H1 (cell line): ENCODE data around the gene SLX9. TPM values are rescaled to one million over a fixed set of nuclear protein-coding genes. Genes with fewer than 3 reads are reported as not detected.
A peak's percentile ranks its signal among the peaks of the same experiment; 100 is the strongest.

Experiments used
- CTCF ChIA-PET: fragments of 300-600 bp; sonication (Branson Sonifier 250); formaldehyde crosslinking; loops from one replicate; lab custom pipeline; 2021; ENCODE audit not compliant: partially characterized antibody; lab: Charles Lee
- POLR2A ChIA-PET: fragments of 300-600 bp; sonication (Branson Sonifier 250); formaldehyde crosslinking; loops from one replicate; lab custom pipeline; 2021; ENCODE audit warnings: inconsistent platforms; ENCODE audit not compliant: partially characterized antibody; lab: Charles Lee
- DNase-seq, 2 experiments: peaks; one replicate each; pipeline versions ENCODE4 v3.0.0 to v3.0.0-alpha.2; 2010 to 2022; ENCODE audit warnings: low spot score in 2 of 2, low read depth in 1 of 2, mixed read lengths in 1 of 2
- FAIRE-seq: peaks from 2 replicates; lab custom pipeline; 2011; peaks lifted over from hg19 to GRCh38; lab: Jason Lieb, UNC
- H2AFZ ChIP-seq: 2 replicates; pipeline ENCODE4 v1.8.1; 2012; ENCODE audit warnings: low read length, inconsistent platforms
- H2AK5ac ChIP-seq: 2 replicates; pipeline ENCODE4 v1.6.1; 2013; ENCODE audit warnings: low read depth, low read length
- H2BK120ac ChIP-seq: replicated peaks from 2 replicates; pipeline ENCODE3; 2013; ENCODE audit warnings: low read depth, low read length, inconsistent platforms
- H2BK12ac ChIP-seq: 2 replicates; pipeline ENCODE4 v1.6.1; 2013; ENCODE audit warnings: low read depth, low read length
- H2BK15ac ChIP-seq: 2 replicates; pipeline ENCODE4 v1.6.1; 2013; ENCODE audit warnings: low read length
- H2BK20ac ChIP-seq: 2 replicates; pipeline ENCODE4 v1.6.1; 2013; ENCODE audit warnings: low read length
- H2BK5ac ChIP-seq: 2 replicates; pipeline ENCODE4 v1.6.1; 2013; ENCODE audit warnings: low read depth, low read length
- H3K14ac ChIP-seq: 2 replicates; pipeline ENCODE4 v1.6.1; 2013; ENCODE audit warnings: inconsistent platforms; ENCODE audit not compliant: insufficient read length
- H3K18ac ChIP-seq: 2 replicates; pipeline ENCODE4 v1.6.1; 2013; ENCODE audit warnings: low read length; ENCODE audit errors: extremely low read depth
- H3K23ac ChIP-seq: 2 replicates; pipeline ENCODE4 v1.6.1; 2013; ENCODE audit warnings: inconsistent platforms; ENCODE audit not compliant: insufficient read length
- H3K23me2 ChIP-seq: 2 replicates; pipeline ENCODE4 v1.6.1; 2013; ENCODE audit warnings: low read depth, low read length
- H3K27ac ChIP-seq: 2 replicates; pipeline ENCODE4 v1.6.1; 2011; ENCODE audit warnings: low read depth, low read length, inconsistent platforms
- H3K27me3 ChIP-seq, 4 experiments: replicated peaks in 1 of 4; 1 replicate in 1 of 4; 2 replicates in 3 of 4; pipeline versions ENCODE4 v1.6.1 to v1.8.1; 2011 to 2013; ENCODE audit warnings: low read length in 3 of 4, mild to moderate bottlenecking in 3 of 4, inconsistent platforms in 2 of 4, mixed read lengths in 2 of 4, moderate library complexity in 1 of 4; ENCODE audit not compliant: control insufficient read depth in 3 of 4, insufficient read depth in 3 of 4; ENCODE audit errors: extremely low read depth in 1 of 4
- H3K36me3 ChIP-seq, 4 experiments: 2 replicates each; pipeline versions ENCODE4 v1.6.1 to v1.8.1; 2011 to 2013; ENCODE audit warnings: mild to moderate bottlenecking in 4 of 4, low read length in 3 of 4, moderate library complexity in 2 of 4, control low read depth in 1 of 4, inconsistent platforms in 1 of 4; ENCODE audit not compliant: insufficient read depth in 4 of 4, control insufficient read depth in 2 of 4
- H3K4ac ChIP-seq: replicated peaks from 2 replicates; pipeline ENCODE3; 2013; ENCODE audit warnings: low read length, low read depth, mixed read lengths, inconsistent platforms; ENCODE audit not compliant: insufficient read length
- H3K4me1 ChIP-seq, 4 experiments: replicated peaks in 1 of 4; 1 replicate in 1 of 4; 2 replicates in 3 of 4; pipeline versions ENCODE4 v1.6.1 to v1.8.1; 2011 to 2013; ENCODE audit warnings: low read length in 3 of 4, inconsistent platforms in 2 of 4, mixed read lengths in 1 of 4; ENCODE audit not compliant: insufficient read depth in 4 of 4, control insufficient read depth in 3 of 4
- H3K4me2 ChIP-seq, 2 experiments: 2 replicates each; pipeline versions ENCODE4 v1.6.1 to v1.8.1; 2011 to 2013; ENCODE audit warnings: low read depth in 2 of 2, low read length in 2 of 2, control low read depth in 1 of 2, inconsistent platforms in 1 of 2, mild to moderate bottlenecking in 1 of 2; ENCODE audit not compliant: insufficient read depth in 1 of 2
- H3K4me3 ChIP-seq, 4 experiments: fragments of 200-600, 300-600 bp in 1 of 4; sonication (generic), shearing (Covaris generic), sonication (Bioruptor Twin) in 1 of 4; 2 replicates each; pipeline versions ENCODE4 v1.5.1 to v1.8.1; 2011 to 2016; ENCODE audit warnings: low read length in 4 of 4, low read depth in 3 of 4, control low read depth in 2 of 4, inconsistent platforms in 2 of 4, mild to moderate bottlenecking in 2 of 4, mixed read lengths in 1 of 4, moderate library complexity in 1 of 4; ENCODE audit not compliant: insufficient read depth in 2 of 4; ENCODE audit errors: extremely low read depth in 1 of 4
- H3K56ac ChIP-seq: replicated peaks from 2 replicates; pipeline ENCODE3; 2013; ENCODE audit warnings: low read depth, mild to moderate bottlenecking, mixed read lengths, low read length, inconsistent platforms; ENCODE audit not compliant: insufficient read length
- H3K79me1 ChIP-seq: 2 replicates; pipeline ENCODE4 v1.6.1; 2013; ENCODE audit warnings: low read depth, low read length, control low read depth
- H3K79me2 ChIP-seq, 2 experiments: 2 replicates each; pipeline versions ENCODE4 v1.6.1 to v1.8.1; 2012 to 2013; ENCODE audit warnings: low read length in 2 of 2, mild to moderate bottlenecking in 2 of 2, inconsistent platforms in 1 of 2; ENCODE audit not compliant: insufficient read depth in 2 of 2, control insufficient read depth in 1 of 2
- H3K9ac ChIP-seq, 4 experiments: replicated peaks in 1 of 4; 1 replicate in 1 of 4; 2 replicates in 3 of 4; pipeline versions ENCODE4 v1.6.1 to v1.8.1; 2011 to 2013; ENCODE audit warnings: low read depth in 3 of 4, low read length in 3 of 4, control low read depth in 2 of 4, mild to moderate bottlenecking in 2 of 4, moderate library complexity in 2 of 4, inconsistent platforms in 1 of 4; ENCODE audit errors: extremely low read depth in 1 of 4
- H3K9me3 ChIP-seq, 2 experiments: 2 replicates each; pipeline versions ENCODE4 v1.6.1 to v1.8.1; 2012 to 2013; ENCODE audit warnings: mild to moderate bottlenecking in 2 of 2, moderate library complexity in 2 of 2, control low read depth in 1 of 2, inconsistent platforms in 1 of 2, low read depth in 1 of 2, low read length in 1 of 2, mixed read lengths in 1 of 2; ENCODE audit not compliant: insufficient read depth in 2 of 2
- H4K20me1 ChIP-seq, 2 experiments: replicated peaks in 1 of 2; 2 replicates each; pipeline versions ENCODE3 to v1.8.1; 2011 to 2013; ENCODE audit warnings: inconsistent platforms in 2 of 2, low read length in 2 of 2, mild to moderate bottlenecking in 1 of 2; ENCODE audit not compliant: insufficient read depth in 2 of 2, control insufficient read depth in 1 of 2
- H4K5ac ChIP-seq: 2 replicates; pipeline ENCODE4 v1.6.1; 2013; ENCODE audit warnings: low read length, low read depth, mixed read lengths, inconsistent platforms; ENCODE audit not compliant: insufficient read length
- H4K8ac ChIP-seq: 2 replicates; pipeline ENCODE4 v1.8.0; 2013; ENCODE audit warnings: mild to moderate bottlenecking, moderate library complexity, low read length, inconsistent platforms; ENCODE audit not compliant: insufficient read depth; ENCODE audit errors: extremely low read depth
- H4K91ac ChIP-seq: replicated peaks from 2 replicates; pipeline ENCODE3; 2013; ENCODE audit warnings: low read length, mixed read lengths, inconsistent platforms; ENCODE audit not compliant: insufficient read length
- GABPA ChIP-seq: IDR thresholded peaks from 2 replicates; pipeline ENCODE4 v1.6.1; 2011; ENCODE audit warnings: mild to moderate bottlenecking, low read length, moderate library complexity, borderline replicate concordance; ENCODE audit not compliant: insufficient read depth
- WGBS, 2 experiments: shearing (Covaris generic) in 1 of 2; methylation state at CpG; one replicate each; pipeline versions ENCODE4 v1.1.6 to v1.1.7; 2013 to 2015; ENCODE audit warnings: low lambda C conversion rate in 2 of 2, mixed read lengths in 2 of 2, inconsistent platforms in 1 of 2, low coverage in 1 of 2, missing lambda C conversion rate in 1 of 2; ENCODE audit not compliant: insufficient replicate concordance in 2 of 2, insufficient coverage in 1 of 2, insufficient read length in 1 of 2; ENCODE audit errors: extremely low coverage in 1 of 2, missing lambda C conversion rate in 1 of 2; 5-methylcytosine and 5-hydroxymethylcytosine counted together
- polyA plus RNA-seq, 7 experiments: library from polyadenylated mRNA; depleted of rRNA in 3 of 7; stranded (reverse) in 5 of 7; unstranded in 2 of 7; fragments of >200 nt in 5 of 7; fragments of 200-250 nt in 2 of 7; gene quantifications; 1 replicate in 5 of 7; 2 replicates in 1 of 7; 4 replicates in 1 of 7; pipeline versions ENCODE4 v1.2.1 to v1.2.3, GENCODE V29; 2011 to 2013; ENCODE audit warnings: missing spikeins in 2 of 7, mixed read lengths in 2 of 7
- total RNA-seq: library from RNA; stranded (reverse); fragmentation: NEBNext Ultra II Directional; extraction: Animal tissue kit (Norgen Biotek cat#: 25700); gene quantifications from 2 replicates; pipeline ENCODE4 v1.2.1, GENCODE V29; 2021
- TF ChIP-seq, protein P1 (sequence below): IDR thresholded peaks from 2 replicates; pipeline ENCODE4 v1.6.1; 2011; ENCODE audit warnings: low read length, improper control_type of control experiment

The SLX9 gene
- total and polyA plus RNA-seq, 2 of the 8 experiments (the other 6 are each of a cell fraction or from before 2014, with no cell fraction given), result 17.7 to 57.3 TPM

DNA sequence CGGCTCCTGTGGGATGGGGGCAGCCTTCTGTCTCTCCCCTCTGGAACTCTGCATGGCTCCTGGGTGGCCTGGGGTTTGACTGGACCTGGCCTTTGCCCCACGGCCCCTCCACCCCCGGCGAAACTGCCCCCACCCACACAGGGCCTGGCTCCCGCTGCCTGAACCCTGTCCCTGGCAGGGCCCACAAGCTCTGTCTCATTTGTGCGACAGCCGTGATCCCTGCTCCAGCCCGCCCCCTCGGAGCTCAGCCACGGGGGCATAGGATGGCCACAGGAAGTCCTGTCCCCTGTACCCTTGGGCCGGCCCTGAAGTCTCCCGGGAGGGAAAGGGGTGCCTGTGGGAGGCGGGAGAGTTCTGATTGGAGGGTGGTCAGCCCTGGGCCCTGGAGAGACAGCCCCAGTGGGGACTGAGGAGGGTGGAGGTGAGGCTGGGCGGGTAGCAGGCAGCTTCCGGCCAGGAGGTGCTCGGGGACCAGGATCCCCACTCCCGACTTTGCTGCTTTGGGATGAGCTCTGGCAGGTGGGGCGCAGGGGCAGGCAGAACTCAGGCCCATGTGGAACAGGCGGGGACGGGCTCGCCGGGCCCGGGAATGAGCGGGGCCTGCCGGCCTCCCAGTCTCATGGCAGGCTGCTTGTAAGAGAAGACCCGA, 45.1 kb downstream of the SLX9 start:
- Histone ChIP-seq H3K36me3 (no peaks in the 10 kb centered on the region), H2AFZ (no peak overlapping the region), H3K4me1 (peaks cover 0 to 3% (median 0%) of the 10 kb centered on the region in 4 experiments; a peak in 1 of 7 replicates), H2BK5ac (no peak overlapping the region), H3K79me2 (no peaks in the 10 kb centered on the region), H2BK120ac (no peak overlapping the region), H3K4me3 (no peak overlapping the region), H4K8ac (no peak overlapping the region; the same call in 1 of the 2 replicates), H3K18ac (no peak overlapping the region; the same call in 1 of the 2 replicates), H3K56ac (no peak overlapping the region), H3K27me3 (no peaks in the 10 kb centered on the region; a peak in 3 of 7 replicates), H3K9ac (no peak overlapping the region), H3K9me3 (no peaks in the 10 kb centered on the region), H2AK5ac (no peak overlapping the region), H2BK12ac (no peak overlapping the region), H2BK20ac (no peak overlapping the region), H2BK15ac (no peak overlapping the region), H4K91ac (peak overlapping the region; percentile 27), H4K5ac (no peak overlapping the region), H3K27ac (no peak overlapping the region), H3K4ac (no peak overlapping the region), H3K23ac (no peak overlapping the region), H3K14ac (no peak overlapping the region), H3K23me2 (peaks cover 2% of the 10 kb centered on the region; the same call in 1 of the 2 replicates), H4K20me1 (peaks cover 2 to 3% of the 10 kb centered on the region in 2 experiments), H3K4me2 (no peak overlapping the region), H3K79me1 (no peaks in the 10 kb centered on the region)
- ChIA-PET POLR2A (interaction anchor here (0.6 to 1.6 kb wide), 4 partner anchors 13 to 151 kb away, joined by 3 to 6 read pairs (median 4); no protein-coding TSS in a partner anchor), CTCF (interaction anchor here (0.7 to 4.7 kb wide), 8 partner anchors 8 to 168 kb away, joined by 3 to 29 read pairs (median 4); no protein-coding TSS in a partner anchor)
- no peak for FAIRE-seq
- TF ChIP-seq, protein P1, sequence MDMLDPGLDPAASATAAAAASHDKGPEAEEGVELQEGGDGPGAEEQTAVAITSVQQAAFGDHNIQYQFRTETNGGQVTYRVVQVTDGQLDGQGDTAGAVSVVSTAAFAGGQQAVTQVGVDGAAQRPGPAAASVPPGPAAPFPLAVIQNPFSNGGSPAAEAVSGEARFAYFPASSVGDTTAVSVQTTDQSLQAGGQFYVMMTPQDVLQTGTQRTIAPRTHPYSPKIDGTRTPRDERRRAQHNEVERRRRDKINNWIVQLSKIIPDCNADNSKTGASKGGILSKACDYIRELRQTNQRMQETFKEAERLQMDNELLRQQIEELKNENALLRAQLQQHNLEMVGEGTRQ, result no peak
- TF ChIP-seq GABPA, result peak; percentile 74; the same call in 1 of the 2 replicates
- WGBS, 2 experiments, result 74% methylated on average over 25 of the region's 26 CpGs; no CpG with 5 or more reads in 1 of the 2 experiments
- DNase-seq, result no peak
